Stomach (tissue), 4 donors: ENCODE results near the gene PROZ.

Experiments used
- EP300 ChIP-seq: sonication (generic); formaldehyde crosslinking; IDR thresholded peaks from one replicate; pipeline ENCODE4 v1.6.1; 2017; ENCODE audit warnings: antibody characterized with exemption
- TF ChIP-seq, protein P1 (sequence below), 7 experiments: fragments of 450-650 bp in 4 of 7; fragments of 200-600 bp in 3 of 7; sonication (generic) in 3 of 7; IDR thresholded peaks; one replicate each; pipeline ENCODE4 v1.5.1; 2016 to 2019; ENCODE audit warnings: antibody characterized with exemption in 7 of 7, control low read depth in 2 of 7, mild to moderate bottlenecking in 1 of 7

DNA sequence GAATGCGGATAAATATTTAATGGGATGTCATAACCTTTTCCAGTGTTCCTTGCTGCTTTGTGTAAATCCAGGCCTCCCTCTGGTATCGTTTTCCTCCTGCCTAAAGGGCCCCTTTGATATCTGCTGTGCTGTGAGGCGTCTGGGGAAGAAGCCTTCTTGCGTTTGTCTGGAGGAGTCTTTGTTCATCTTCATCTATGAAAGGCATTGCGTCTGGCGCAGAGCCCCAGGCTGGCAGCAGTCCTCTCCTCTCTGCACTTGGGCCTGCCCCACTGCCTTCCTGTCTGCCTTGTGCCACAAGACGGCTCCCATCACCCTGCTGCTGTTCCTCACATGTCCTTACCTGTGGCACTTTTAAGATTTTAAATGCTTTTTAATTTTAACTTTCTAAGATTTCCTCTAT, 9.8 kb downstream of the PROZ start:
- TF ChIP-seq EP300, result no peak
- TF ChIP-seq, protein P1, sequence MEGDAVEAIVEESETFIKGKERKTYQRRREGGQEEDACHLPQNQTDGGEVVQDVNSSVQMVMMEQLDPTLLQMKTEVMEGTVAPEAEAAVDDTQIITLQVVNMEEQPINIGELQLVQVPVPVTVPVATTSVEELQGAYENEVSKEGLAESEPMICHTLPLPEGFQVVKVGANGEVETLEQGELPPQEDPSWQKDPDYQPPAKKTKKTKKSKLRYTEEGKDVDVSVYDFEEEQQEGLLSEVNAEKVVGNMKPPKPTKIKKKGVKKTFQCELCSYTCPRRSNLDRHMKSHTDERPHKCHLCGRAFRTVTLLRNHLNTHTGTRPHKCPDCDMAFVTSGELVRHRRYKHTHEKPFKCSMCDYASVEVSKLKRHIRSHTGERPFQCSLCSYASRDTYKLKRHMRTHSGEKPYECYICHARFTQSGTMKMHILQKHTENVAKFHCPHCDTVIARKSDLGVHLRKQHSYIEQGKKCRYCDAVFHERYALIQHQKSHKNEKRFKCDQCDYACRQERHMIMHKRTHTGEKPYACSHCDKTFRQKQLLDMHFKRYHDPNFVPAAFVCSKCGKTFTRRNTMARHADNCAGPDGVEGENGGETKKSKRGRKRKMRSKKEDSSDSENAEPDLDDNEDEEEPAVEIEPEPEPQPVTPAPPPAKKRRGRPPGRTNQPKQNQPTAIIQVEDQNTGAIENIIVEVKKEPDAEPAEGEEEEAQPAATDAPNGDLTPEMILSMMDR (IDR thresholded peaks at IDR 0.05), result no peak
